H9 (cell line): ENCODE data around the gene RYR3. TPM values are rescaled to one million over a fixed set of nuclear protein-coding genes. Genes with fewer than 3 reads are reported as not detected.

Experiments used
- DNase-seq: peaks from one replicate; pipeline ENCODE4 v3.0.0-alpha.2; 2017
- H2AFZ ChIP-seq: one replicate; pipeline ENCODE4 v1.6.1; 2013; ENCODE audit warnings: mild to moderate bottlenecking, low read length, control low read depth, moderate library complexity
- H2AK5ac ChIP-seq: 2 replicates; pipeline ENCODE4 v1.6.1; 2013; ENCODE audit warnings: low read length, control low read depth, mixed read lengths; ENCODE audit not compliant: insufficient read length
- H2BK120ac ChIP-seq: one replicate; pipeline ENCODE4 v1.6.1; 2013; ENCODE audit warnings: low read depth, mild to moderate bottlenecking, low read length, control low read depth, inconsistent platforms; ENCODE audit not compliant: poor library complexity, severe bottlenecking
- H2BK12ac ChIP-seq: 2 replicates; pipeline ENCODE4 v1.6.1; 2013; ENCODE audit warnings: low read length, control low read depth, mixed read lengths, low read depth; ENCODE audit not compliant: insufficient read length
- H2BK15ac ChIP-seq: 2 replicates; pipeline ENCODE4 v1.6.1; 2013; ENCODE audit warnings: low read depth, low read length, control low read depth
- H2BK20ac ChIP-seq: one replicate; pipeline ENCODE4 v1.6.1; 2013; ENCODE audit warnings: low read depth, mild to moderate bottlenecking, low read length, control low read depth, inconsistent platforms; ENCODE audit not compliant: poor library complexity, severe bottlenecking
- H2BK5ac ChIP-seq: 2 replicates; pipeline ENCODE4 v1.6.1; 2013; ENCODE audit warnings: low read length, control low read depth, mixed read lengths; ENCODE audit not compliant: insufficient read length
- H3K14ac ChIP-seq: 2 replicates; pipeline ENCODE4 v1.6.1; 2013; ENCODE audit warnings: low read length, control low read depth; ENCODE audit not compliant: insufficient read depth
- H3K18ac ChIP-seq: 2 replicates; pipeline ENCODE4 v1.6.1; 2013; ENCODE audit warnings: low read depth, mild to moderate bottlenecking, mixed read lengths, low read length, control low read depth; ENCODE audit not compliant: insufficient read length
- H3K23ac ChIP-seq: 2 replicates; pipeline ENCODE4 v1.6.1; 2013; ENCODE audit warnings: low read length, control low read depth, mixed read lengths, low read depth; ENCODE audit not compliant: insufficient read length
- H3K23me2 ChIP-seq: 2 replicates; pipeline ENCODE4 v1.6.1; 2013; ENCODE audit warnings: low read depth, mild to moderate bottlenecking, mixed read lengths, low read length, control low read depth; ENCODE audit not compliant: insufficient read length, poor library complexity, severe bottlenecking
- H3K27ac ChIP-seq: 2 replicates; pipeline ENCODE4 v1.5.1; 2013; ENCODE audit warnings: low read length, control low read depth, mixed read lengths, low read depth; ENCODE audit not compliant: insufficient read length
- H3K27me3 ChIP-seq: 2 replicates; pipeline ENCODE4 v1.6.1; 2013; ENCODE audit warnings: low read length, control low read depth, inconsistent platforms; ENCODE audit not compliant: insufficient read depth
- H3K4ac ChIP-seq: 2 replicates; pipeline ENCODE4 v1.6.1; 2013; ENCODE audit warnings: low read depth, mild to moderate bottlenecking, control low read depth, inconsistent platforms, low read length, moderate library complexity
- H3K4me1 ChIP-seq: 2 replicates; pipeline ENCODE4 v1.6.1; 2013; ENCODE audit warnings: low read length, control low read depth, inconsistent platforms; ENCODE audit not compliant: insufficient read depth
- H3K4me2 ChIP-seq: 2 replicates; pipeline ENCODE4 v1.6.1; 2013; ENCODE audit warnings: low read length, control low read depth, mixed read lengths; ENCODE audit not compliant: insufficient read length, insufficient read depth
- H3K56ac ChIP-seq: 2 replicates; pipeline ENCODE4 v1.6.1; 2013; ENCODE audit warnings: low read depth, mild to moderate bottlenecking, mixed read lengths, low read length, control low read depth; ENCODE audit not compliant: insufficient read length
- H3K79me1 ChIP-seq: 2 replicates; pipeline ENCODE4 v1.6.1; 2013; ENCODE audit warnings: low read depth, mild to moderate bottlenecking, moderate library complexity, low read length, control low read depth, inconsistent platforms; ENCODE audit not compliant: insufficient read depth, poor library complexity, severe bottlenecking
- H3K79me2 ChIP-seq: 2 replicates; pipeline ENCODE4 v1.6.1; 2013; ENCODE audit warnings: low read length, control low read depth, inconsistent platforms; ENCODE audit not compliant: insufficient read depth
- H3K9ac ChIP-seq: 2 replicates; pipeline ENCODE4 v1.6.1; 2013; ENCODE audit warnings: low read length, control low read depth, mixed read lengths; ENCODE audit not compliant: insufficient read length; ENCODE audit errors: extremely low read depth
- H3K9me3 ChIP-seq: one replicate; pipeline ENCODE4 v1.6.1; 2013; ENCODE audit warnings: low read depth, low read length, inconsistent platforms; ENCODE audit not compliant: control insufficient read depth
- H3T11ph ChIP-seq: one replicate; pipeline ENCODE4 v1.6.1; 2013; ENCODE audit warnings: mild to moderate bottlenecking, low read length, control low read depth, inconsistent platforms
- H4K20me1 ChIP-seq: one replicate; pipeline ENCODE4 v1.6.1; 2013; ENCODE audit not compliant: control insufficient read depth, insufficient read length, insufficient read depth
- H4K5ac ChIP-seq: 2 replicates; pipeline ENCODE4 v1.6.1; 2013; ENCODE audit warnings: low read depth, mild to moderate bottlenecking, mixed read lengths, low read length, control low read depth; ENCODE audit not compliant: insufficient read length
- H4K8ac ChIP-seq: replicated peaks from 2 replicates; pipeline ENCODE4 v1.6.1; 2013; ENCODE audit warnings: low read length, control low read depth, mixed read lengths, low read depth; ENCODE audit not compliant: insufficient read length
- H4K91ac ChIP-seq: 2 replicates; pipeline ENCODE4 v1.6.1; 2013; ENCODE audit warnings: low read depth, mild to moderate bottlenecking, moderate library complexity, mixed read lengths, low read length, control low read depth; ENCODE audit not compliant: insufficient read length
- H3K27ac Mint-ChIP-seq, 3 experiments: 2 replicates in 2 of 3; 3 replicates in 1 of 3; pipeline ENCODE4 v1.8.0; 2020 to 2021; ENCODE audit warnings: mixed read lengths in 3 of 3, mild to moderate bottlenecking in 1 of 3, moderate library complexity in 1 of 3
- H3K27me3 Mint-ChIP-seq: 2 replicates; pipeline ENCODE4 v1.8.0; 2021; ENCODE audit warnings: low read depth, mild to moderate bottlenecking, moderate library complexity, mixed read lengths
- H3K36me3 Mint-ChIP-seq, 3 experiments: 2 replicates in 2 of 3; 3 replicates in 1 of 3; pipeline ENCODE4 v1.8.0; 2020 to 2021; ENCODE audit warnings: low read depth in 3 of 3, mixed read lengths in 3 of 3; ENCODE audit not compliant: insufficient read depth in 1 of 3
- H3K4me1 Mint-ChIP-seq, 2 experiments: 2 replicates each; pipeline ENCODE4 v1.8.0; 2020; ENCODE audit warnings: mixed read lengths in 2 of 2
- H3K4me3 Mint-ChIP-seq, 2 experiments: 2 replicates in 1 of 2; 3 replicates in 1 of 2; pipeline ENCODE4 v1.8.0; 2020 to 2021; ENCODE audit warnings: mild to moderate bottlenecking in 2 of 2, mixed read lengths in 2 of 2, moderate library complexity in 1 of 2
- H3K9me3 Mint-ChIP-seq, 2 experiments: 2 replicates in 1 of 2; 3 replicates in 1 of 2; pipeline ENCODE4 v1.8.0; 2020; ENCODE audit warnings: mild to moderate bottlenecking in 2 of 2, mixed read lengths in 2 of 2, moderate library complexity in 1 of 2
- CTCF ChIP-seq: fragments of 200-600 bp; sonication (generic); conservative IDR thresholded peaks from 3 replicates; pipeline ENCODE4 v1.8.0; 2021; ENCODE audit warnings: antibody characterized with exemption, mild to moderate bottlenecking
- WGBS: extraction: QIAGEN DNeasy Blood & Tissue Kit; methylation state at CpG from one replicate; pipeline ENCODE4 v1.1.7; 2013; ENCODE audit warnings: missing lambda C conversion rate, low lambda C conversion rate, mixed read lengths; ENCODE audit not compliant: insufficient read length; ENCODE audit errors: extremely low coverage; 5-methylcytosine and 5-hydroxymethylcytosine counted together
- total RNA-seq: library from RNA; stranded (reverse); gene quantifications from 2 replicates; pipeline ENCODE4 v1.2.1, GENCODE V29; 2021

The RYR3 gene
- total RNA-seq, 1 experiment from 2014 or later = 0.85 TPM

DNA sequence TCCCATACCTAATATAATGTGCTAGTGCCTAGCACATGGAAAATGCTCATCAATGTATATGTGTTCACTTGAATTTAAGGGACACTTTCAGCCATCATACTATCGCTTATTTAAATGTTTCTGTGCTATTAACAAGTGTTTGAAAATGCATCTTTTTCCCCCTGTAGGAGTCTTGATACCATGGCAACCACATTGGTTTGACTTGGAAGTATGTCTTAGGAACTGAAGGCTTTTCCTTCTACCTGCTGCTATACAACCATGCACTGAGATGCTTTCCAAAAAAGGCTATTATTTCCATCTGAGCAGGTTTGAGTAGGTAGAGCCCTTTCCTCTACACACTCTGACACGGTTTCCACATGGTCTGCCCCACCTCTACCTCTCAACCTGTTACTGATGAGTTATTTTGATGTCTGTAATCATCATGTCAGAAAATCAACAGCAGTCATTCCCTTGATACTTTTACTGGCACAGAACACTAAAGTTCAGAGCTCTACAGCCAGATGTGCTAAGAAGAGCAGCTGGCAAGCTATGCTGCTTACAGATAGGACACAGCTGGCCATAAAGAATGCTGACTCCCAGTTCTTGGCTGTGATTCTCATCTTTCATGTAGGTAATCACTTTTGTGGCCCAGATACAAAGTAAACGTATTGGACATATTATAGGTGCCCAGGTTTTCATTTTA lies 59.3 kb downstream of the RYR3 start:
- Histone ChIP-seq H4K91ac (no peak overlapping the region), H3K79me2 (no peaks in the 10 kb centered on the region), H2BK5ac (no peak overlapping the region), H3K14ac (no peak overlapping the region), H3K9ac (no peak overlapping the region), H4K5ac (no peak overlapping the region), H3K27ac (no peak overlapping the region), H3K4me1 (no peaks in the 10 kb centered on the region), H2BK15ac (no peak overlapping the region), H3K27me3 (no peaks in the 10 kb centered on the region), H3K79me1 (no peaks in the 10 kb centered on the region), H4K20me1 (no peaks in the 10 kb centered on the region), H4K8ac (no peak overlapping the region), H3T11ph (no peak overlapping the region), H2BK120ac (no peak overlapping the region), H2BK12ac (no peak overlapping the region), H3K4me2 (no peak overlapping the region), H3K4ac (no peak overlapping the region), H2BK20ac (no peak overlapping the region), H3K56ac (no peak overlapping the region), H2AK5ac (no peak overlapping the region), H3K23me2 (no peaks in the 10 kb centered on the region), H3K23ac (no peak overlapping the region), H2AFZ (no peak overlapping the region), H3K18ac (no peak overlapping the region), H3K9me3 (no peaks in the 10 kb centered on the region)
- no peaks in the 10 kb centered on the region for H3K9me3 Mint-ChIP-seq
- H3K36me3 Mint-ChIP-seq = no peaks in the 10 kb centered on the region
- no peak overlapping the region for H3K27ac Mint-ChIP-seq
- no CpG with 5 or more reads among the region's 3 CpGs for WGBS
- H3K27me3 Mint-ChIP-seq = peaks cover 2% of the 10 kb centered on the region; the same call in 1 of the 2 replicates
- TF ChIP-seq CTCF = no peak
- no peaks in the 10 kb centered on the region for H3K4me1 Mint-ChIP-seq
- no peak overlapping the region for H3K4me3 Mint-ChIP-seq
- no peak for DNase-seq
